GM19452 (cell line): ENCODE results near the gene PLXNC1.

Source experiments
- ATAC-seq: cut with Tn5 transposase; IDR thresholded peaks from one replicate; pipeline ENCODE4 v1.9.1; 2021; ENCODE audit not compliant: unreplicated experiment

Gene PLXNC1

GRCh38 chr12:94229902-94230301, 81.5 kb downstream of the PLXNC1 start:
- ATAC-seq, result no peak

GRCh38 chr12:94230357-94230905, 82.1 kb downstream of the PLXNC1 start:
- no peak for ATAC-seq

- no peak for ATAC-seq
Observed at GRCh38 chr12:94231709-94232108, 83.3 kb downstream of the PLXNC1 start.

GRCh38 chr12:94235848-94236247, 87.5 kb downstream of the PLXNC1 start:
- no peak for ATAC-seq

GRCh38 chr12:94239332-94239993, 91.1 kb downstream of the PLXNC1 start:
- no peak for ATAC-seq

GRCh38 chr12:94240171-94240570, 91.8 kb downstream of the PLXNC1 start:
- peak; percentile 89 for ATAC-seq

GRCh38 chr12:94242901-94243300, 94.5 kb downstream of the PLXNC1 start:
- no peak for ATAC-seq

GRCh38 chr12:94244165-94245133, 96.1 kb downstream of the PLXNC1 start:
- ATAC-seq, result peak; percentile 59

GRCh38 chr12:94245631-94246383, 97.4 kb downstream of the PLXNC1 start:
- no peak for ATAC-seq

- ATAC-seq, result no peak
Observed at GRCh38 chr12:94247246-94247645, 98.9 kb downstream of the PLXNC1 start.

GRCh38 chr12:94248582-94248981, 100.2 kb downstream of the PLXNC1 start:
- ATAC-seq, result no peak

- no peak for ATAC-seq
Observed at GRCh38 chr12:94250130-94250529, 101.8 kb downstream of the PLXNC1 start.

- ATAC-seq, result no peak
Observed at GRCh38 chr12:94254270-94254669, 105.9 kb downstream of the PLXNC1 start.

- ATAC-seq, result no peak
Observed at GRCh38 chr12:94255006-94255405, 106.6 kb downstream of the PLXNC1 start.

- no peak for ATAC-seq
Observed at GRCh38 chr12:94255428-94255827, 107.1 kb downstream of the PLXNC1 start.

GRCh38 chr12:94258593-94258992, 110.2 kb downstream of the PLXNC1 start:
- peak; percentile 59 for ATAC-seq

GRCh38 chr12:94260017-94260416, 111.6 kb downstream of the PLXNC1 start:
- ATAC-seq, result no peak

GRCh38 chr12:94260717-94261116, 112.3 kb downstream of the PLXNC1 start:
- ATAC-seq, result no peak

- ATAC-seq, result no peak
Observed at GRCh38 chr12:94261119-94261518, 112.7 kb downstream of the PLXNC1 start.

- no peak for ATAC-seq
Observed at GRCh38 chr12:94261786-94262185, 113.4 kb downstream of the PLXNC1 start.
